GM12892 (cell line): Measurements from ENCODE around the gene MRPL28.

Experiments
- POLR2A ChIP-seq: IDR thresholded peaks from 2 replicates; pipeline ENCODE4 v1.6.1; 2011; ENCODE audit warnings: low read depth, low read length, control low read depth
- TAF1 ChIP-seq: IDR thresholded peaks from 2 replicates; pipeline ENCODE4 v1.6.1; 2011; ENCODE audit warnings: low read depth, mild to moderate bottlenecking, control low read depth, low read length, borderline replicate concordance

GRCh38 chr16:353404-354290 lies 16.7 kb downstream of the MRPL28 start:
- TF ChIP-seq POLR2A (no peak), TAF1 (no peak)
